Epidermal melanocyte (primary cell): ENCODE measurements around the gene SULF2.

ENCODE experiments used
- DNase-seq: peaks from one replicate; pipeline ENCODE4 v3.0.0; 2011; ENCODE audit warnings: low spot score; ENCODE audit not compliant: insufficient read length

The SULF2 gene

DNA sequence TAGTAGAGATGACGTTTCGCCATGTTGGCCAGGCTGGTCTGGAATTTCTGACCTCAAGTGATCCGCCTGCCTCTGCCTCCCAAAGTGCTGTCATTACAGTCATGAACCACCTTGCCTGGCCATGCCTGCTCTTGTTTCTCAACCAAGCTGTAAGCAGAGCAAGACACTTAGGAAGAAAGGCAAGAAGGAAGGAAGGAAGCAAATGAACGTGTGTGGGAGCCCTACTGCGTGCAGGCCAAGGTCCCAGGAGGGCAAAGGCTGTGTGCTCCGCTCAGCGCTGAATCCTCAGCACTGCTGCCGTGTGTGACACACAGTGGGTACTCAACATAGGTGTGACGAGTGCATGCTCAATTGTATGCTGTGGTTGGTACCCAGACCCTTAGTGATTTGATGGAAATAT is 47.4 kb downstream of the SULF2 start:
- DNase-seq: no peak

DNA sequence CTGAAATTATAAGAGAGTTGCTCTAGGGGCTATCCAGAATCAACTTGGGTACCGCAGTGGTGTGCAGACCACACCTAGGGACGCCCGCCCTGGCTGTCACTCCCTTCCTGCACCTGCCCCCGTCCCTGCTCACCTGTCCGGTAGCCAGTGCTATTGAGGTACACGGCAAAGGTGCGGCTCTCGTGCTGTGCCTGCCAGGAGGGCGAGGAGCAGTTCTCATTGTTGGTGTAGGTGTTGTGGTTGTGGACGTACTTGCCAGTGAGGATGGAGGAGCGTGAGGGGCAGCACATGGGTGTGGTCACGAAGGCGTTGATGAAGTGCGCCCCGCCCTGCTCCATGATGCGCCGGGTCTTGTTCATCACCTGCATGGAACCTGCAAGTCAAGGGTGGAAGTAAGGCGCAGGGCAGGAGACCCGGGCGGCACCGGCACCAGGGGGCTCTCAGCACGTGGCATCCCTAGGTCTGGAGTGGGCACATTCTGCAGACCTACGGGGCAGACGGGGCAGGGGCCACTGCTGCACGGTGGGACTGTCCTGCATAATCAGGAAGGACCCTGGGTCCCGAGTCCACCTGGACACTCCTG is 48.6 kb downstream of the SULF2 start:
- DNase-seq: no peak

DNA sequence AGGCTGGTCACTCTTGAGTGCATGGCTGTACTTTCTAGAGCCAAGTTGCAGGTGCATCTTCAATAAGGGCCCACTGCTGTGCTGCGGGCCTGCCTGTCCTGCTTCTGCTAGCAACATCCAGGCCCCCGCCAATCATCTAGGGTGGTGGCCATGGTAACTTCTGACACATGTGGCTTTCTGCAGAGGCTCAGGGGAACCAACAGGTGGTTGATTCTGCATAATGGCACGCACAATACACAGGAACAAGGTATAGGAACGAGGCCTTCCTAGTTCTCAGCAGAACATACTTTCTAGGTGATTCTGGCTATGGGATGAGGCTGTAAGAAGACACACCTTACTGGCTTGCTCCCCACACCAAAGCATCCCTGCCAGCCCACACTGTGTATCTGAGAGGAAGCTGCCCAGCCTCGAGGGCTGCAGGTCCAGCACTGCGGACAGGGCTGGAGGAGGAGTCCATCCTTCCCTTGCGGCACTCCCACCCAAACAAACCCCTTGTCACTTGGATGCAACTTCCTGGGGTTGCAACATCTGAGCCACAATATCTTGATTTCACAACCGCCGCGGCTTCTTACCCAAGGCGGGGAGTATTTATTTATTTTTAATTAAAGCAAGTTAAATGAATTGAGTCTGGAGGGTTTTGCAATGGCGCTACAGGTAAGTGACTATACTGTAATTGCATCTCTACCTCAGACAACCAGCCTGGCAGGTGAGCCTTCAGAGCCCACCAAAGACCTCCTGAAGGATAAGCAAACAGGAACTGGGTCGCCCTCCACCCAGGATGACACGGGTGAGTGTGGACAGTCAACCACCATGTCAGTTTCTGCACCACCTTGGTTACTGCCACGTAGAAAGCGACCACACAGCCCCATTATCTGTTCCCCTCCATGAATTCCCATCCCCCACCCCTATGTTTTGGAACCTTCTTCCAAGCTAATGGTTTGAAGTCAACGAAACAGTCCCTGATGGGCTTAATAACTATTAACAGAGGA is 49.6 kb downstream of the SULF2 start:
- no peak for DNase-seq

DNA sequence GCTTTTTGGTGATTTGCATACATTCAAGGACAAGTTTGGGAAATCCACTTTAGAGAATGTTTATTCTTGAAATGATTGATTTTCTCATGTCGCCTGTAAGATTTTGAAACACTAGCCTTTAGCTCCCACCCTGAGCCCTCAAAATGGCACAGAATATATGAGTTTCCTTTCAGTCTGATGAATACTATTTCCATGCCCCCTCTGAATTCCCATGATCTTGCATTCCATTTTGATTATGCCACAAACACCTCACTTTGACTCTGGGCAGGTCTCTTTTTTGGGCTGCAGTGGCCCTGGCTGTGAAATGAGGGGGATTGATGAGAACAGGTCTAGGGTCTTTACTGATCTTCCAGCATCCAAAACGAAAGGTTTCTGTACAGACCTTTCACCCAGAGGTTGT is 50.4 kb downstream of the SULF2 start:
- DNase-seq: no peak

DNA sequence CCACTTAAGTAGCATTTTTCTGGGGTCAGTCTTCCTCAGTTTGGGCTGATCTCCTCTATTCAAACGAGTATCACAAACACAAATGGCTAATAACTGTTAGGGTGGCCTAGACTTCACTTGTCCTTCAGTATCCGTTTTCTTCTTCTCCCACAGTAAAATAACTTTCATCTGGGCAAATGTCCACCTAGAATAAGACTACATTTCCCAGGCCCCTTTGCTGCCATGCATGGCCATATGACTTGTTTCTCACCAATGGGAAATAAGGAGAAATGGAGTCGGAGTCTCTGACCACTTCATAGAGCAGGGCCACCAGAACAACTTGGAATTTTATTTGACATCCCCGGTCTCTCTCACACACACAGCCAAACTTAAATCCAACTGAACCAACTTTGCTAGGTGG is 51.4 kb downstream of the SULF2 start:
- DNase-seq: no peak

DNA sequence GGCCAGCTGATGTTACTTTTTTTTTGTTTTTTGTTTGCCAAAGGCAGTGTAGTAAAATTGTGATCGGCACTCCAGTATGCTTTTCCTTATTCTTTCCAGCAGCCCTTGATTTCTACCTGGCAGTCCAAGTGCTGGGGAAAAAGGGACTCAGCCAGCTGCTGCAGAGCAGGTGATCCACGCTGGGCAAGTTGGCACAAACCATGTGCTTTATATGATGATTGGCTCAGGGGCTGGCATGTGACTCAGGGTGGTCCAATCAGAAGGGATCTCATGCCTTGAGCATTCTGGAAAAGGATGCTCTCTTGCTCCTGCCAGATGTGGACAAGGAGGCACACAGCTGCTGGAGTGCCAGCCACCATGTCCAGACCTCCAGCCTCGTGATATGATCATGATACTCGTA is 54.5 kb downstream of the SULF2 start:
- no peak for DNase-seq

DNA sequence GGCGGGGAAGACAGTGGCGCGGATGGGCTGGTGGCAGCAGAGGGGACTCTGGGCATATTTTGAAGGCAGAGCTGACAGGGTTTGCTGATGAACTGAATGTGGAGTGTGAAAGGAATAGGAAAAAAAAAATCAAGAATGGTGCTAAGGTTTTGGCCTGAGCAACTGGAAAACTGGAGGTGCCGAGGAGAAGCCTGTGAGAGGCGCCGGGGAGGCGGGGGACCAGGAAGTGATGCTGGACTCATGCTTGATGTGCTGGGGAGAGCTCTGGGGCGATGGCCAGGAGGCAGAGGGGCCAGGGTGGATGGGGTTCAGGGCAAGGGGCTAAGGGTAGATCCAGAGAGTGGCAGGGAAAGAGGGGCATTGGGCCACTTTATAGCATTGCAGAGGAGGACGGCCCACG is 55.8 kb downstream of the SULF2 start:
- DNase-seq: no peak

DNA sequence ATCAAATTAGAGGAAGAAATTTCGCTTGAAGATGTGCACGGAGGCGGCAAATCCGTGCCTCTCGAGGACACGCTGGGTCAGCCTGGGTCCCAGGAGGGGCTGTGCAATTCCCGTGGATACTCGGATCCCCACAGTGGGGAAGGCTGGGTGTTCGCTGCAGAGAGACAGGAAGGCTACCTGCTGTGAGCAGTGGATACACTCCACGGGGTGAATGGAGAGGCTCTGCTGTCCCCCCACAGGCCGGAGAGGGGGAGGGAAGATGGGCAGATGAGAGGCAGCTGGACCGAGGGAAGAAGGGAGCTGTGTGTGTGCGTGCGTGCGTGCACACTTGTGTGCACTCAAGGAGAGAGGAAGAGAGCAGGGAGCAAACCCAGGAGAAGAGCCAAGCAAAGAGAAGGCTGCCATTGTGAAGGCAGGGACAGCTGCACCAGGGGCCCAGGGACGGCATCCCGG is 57.3 kb downstream of the SULF2 start:
- no peak for DNase-seq

DNA sequence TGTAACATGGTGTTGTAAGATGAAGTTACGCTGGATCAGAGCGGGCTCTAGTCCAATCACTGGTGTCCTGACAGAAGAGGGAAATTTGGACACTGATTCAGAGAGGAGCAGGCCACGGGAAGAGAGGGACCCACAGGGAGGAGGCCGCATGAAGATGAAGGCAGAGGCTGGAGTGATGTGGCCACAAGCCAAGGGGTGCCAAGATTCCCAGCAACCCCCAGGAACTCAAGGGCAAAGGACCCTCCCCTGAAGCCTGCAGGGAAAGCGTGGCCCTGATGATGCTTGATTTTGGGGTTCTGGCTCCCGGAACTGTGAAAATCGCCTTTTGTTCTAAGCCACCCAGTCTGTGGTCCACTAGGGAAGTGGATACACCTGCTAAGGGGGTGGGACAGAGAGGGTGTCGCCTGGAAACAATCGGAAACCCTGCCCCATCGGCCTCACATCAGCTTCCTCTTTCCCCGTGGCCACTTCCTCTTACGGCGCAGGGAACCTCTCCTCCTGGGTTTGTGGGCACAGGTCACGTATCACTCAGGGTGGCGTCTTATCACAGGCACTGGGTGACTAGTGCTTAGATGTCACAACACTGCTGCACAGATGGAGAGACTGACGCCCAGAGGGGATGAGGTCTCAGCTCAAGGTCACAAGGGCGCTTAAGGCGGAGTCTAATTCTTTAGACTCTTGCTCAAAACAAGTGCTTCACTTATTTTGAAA is 58.0 kb downstream of the SULF2 start:
- DNase-seq: no peak

DNA sequence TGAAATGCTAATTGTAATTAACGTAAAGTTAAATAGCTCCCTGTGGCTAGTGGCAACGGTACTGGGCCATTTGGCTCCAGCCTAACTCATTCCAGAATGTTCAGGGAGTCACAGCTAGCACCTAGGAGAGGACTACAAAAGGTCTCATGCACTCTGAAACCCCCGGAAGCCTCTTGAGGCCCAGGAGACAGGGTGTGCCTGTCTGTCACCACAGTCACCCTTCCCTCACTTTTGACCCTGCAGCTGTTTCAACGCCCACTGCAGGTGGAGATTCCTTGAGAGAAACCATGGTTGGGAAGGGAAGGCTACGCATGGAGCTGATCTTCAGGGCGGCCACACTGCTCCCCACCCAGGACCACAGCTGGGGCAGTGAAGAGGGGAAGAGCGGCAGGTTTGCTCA is 58.6 kb downstream of the SULF2 start:
- no peak for DNase-seq

DNA sequence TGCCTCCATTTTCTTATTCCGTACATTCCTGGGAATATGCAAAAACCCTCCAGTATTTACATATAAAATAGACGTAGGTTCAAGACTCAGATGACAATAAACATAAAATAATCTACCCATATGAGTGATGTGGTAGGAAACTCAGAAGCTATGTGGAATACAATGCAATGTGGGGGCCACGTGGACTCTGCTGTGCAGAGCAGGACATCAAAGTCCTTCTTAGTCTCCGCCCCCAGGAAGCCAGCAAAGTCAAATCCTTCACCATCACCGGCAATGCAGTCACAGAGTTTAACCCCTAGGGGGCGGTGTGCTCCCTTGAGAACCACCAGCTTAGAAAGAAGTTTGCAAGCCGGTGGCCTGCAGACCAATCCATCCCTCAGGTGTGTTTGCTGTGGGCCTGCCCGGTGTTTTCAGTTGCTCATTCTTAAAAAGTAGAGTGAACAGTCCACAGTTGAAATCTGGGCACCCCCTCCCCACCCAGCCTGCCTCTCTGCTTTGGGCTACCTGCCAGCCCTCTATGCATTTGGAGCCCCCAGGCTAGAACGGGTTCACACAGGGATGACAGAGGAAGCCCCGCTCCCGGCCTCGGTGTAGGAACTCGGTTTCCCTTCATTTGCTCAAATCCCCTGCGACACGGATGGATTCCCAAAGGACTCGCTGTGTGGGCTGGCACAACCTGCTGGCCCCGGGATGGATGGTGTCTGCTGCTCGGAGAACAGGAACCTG is 59.9 kb downstream of the SULF2 start:
- DNase-seq: peak; percentile 28

DNA sequence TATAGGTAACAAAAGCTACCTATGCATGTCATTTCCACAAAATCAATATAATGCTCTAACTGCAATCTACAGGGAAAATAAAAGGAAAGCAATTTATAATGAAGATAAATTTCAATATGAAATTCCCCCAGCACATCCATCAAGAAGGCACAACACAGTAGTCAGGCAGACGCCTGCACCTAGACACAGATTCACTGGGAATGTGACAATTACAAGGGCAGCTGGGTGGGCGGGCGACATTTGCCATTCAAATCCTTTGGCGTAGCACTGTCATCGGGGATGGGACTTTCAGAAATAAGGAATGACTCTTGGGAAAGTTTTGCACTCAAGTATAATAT is 60.4 kb downstream of the SULF2 start:
- no peak for DNase-seq

DNA sequence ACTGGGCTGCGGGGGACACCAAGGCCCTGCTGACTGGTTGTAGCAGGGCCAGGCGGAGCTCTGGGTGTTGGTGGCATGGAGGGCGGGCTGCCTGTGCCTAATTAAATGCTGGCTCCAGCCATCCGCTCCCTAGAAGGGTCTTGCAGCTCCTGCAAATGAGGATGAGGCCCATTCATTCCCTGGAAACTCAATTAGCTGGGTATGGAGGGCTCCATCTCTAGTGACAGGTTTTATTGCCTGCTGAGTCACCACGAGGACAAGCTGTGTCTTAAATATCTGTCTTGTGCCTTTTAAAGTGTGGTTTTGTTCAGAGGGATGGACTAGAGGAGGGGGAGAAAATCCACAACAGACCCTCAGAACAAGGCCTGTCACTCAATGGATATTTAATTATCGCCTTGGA is 60.9 kb downstream of the SULF2 start:
- DNase-seq: no peak

DNA sequence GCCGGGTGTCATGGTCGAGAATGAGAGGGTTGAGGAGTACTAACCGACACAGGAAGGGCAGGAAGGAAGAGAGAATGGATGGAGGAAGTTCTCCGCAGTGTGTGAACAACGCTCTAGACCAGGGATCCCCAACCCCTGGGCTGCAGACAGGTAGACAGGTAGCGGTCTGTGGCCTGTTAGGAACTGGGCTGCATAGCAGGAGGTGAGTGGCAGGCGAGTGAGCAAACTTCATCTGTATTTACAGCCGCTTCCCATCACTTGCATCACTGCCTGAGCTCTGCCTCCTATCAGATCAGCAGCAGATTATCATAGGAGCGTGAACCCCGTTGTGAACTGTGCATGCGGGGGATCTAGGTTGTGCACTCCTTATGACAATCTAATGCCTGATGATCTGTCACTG is 62.0 kb downstream of the SULF2 start:
- DNase-seq: no peak

DNA sequence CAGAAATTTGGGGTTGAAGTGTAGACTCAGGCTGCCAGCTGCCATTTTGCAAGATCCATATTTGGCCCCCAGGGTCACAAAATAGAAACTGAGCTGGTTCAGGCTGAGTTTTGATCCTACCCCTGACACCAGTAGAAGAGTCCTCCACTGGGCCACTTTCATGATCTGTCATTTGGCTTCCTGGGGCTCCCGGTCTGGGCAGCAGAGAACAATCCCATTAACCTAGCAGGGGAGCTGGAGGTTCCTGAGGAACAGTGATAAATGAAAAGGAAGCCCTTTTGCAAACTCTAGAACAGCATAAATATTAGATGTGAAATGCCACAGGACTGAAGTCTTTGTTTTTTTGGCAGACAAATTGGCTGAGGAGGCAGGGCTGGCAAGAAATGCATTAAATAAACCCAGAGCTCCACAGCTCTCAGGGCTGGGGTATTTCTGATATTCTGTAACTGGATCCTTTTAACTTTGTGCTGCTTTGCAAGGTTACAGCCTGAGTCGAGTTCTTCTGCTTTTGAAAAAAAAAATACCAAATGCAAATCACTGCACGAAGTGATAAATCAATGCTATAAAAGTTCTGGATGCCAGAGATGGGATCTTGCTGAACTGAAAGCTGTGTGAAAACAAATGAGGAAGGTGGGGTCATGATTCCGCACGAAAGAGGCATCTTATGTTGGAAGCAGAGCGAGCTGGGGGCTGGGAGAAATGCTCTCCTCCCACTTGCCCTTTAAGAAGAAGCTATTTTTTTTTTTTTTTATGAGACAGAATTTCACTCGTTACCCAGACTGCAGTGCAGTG is 64.4 kb downstream of the SULF2 start:
- no peak for DNase-seq

DNA sequence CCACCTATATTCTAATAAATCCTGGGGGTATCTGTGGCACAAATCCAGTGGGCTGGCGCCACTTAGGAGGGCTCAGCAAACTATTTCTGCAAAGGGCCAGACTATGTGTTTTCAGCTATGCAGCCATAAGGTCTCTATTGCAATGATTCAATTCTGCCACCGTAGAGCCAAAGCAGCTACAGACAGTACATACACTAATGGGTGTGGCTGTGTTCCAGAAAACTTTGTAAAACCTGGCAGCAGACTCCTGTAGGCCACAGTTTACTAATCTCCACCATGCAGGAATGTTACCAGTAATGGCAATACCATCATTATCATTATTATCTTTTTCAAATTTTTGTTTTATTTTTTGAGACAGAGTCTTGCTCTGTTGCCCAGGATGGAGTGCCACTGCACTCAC is 65.7 kb downstream of the SULF2 start:
- no peak for DNase-seq

DNA sequence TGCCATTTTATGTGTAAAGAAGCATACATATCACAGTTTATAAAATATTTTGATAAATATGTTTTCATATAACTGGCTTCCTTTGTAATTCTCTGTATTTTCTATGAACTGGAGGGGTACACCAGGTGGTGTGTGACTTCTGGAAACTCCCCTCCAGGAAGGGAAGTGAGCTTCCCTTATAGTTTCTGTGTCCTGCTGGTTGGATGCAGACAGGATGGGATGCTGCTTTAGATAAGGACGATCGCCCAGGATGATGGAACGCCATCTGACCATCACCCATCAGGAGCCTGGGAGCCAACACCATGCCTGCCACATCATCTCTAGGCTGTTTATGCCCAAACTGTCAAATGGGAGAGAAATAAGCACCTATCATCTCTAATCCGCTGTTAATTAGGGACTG is 66.1 kb downstream of the SULF2 start:
- DNase-seq: no peak

DNA sequence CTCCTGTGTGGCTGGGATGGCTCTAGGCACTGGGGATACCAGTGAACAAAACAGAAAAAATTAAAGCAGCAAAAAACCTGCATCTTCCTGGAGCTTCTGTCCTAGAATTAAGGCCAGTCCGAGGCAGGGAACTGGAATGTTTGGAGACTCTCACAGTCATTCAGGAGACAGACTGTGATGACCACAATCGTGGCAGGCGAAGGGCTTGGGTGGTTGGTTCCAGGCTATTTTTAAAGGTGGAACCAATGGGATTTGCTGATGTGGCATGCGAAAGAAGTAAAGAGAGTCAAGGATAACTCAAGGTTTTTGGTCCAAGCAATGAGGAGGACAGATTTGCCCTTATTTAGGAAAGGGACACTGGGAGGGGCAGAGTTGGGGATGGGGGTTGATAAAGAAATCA is 66.9 kb downstream of the SULF2 start:
- DNase-seq: no peak

DNA sequence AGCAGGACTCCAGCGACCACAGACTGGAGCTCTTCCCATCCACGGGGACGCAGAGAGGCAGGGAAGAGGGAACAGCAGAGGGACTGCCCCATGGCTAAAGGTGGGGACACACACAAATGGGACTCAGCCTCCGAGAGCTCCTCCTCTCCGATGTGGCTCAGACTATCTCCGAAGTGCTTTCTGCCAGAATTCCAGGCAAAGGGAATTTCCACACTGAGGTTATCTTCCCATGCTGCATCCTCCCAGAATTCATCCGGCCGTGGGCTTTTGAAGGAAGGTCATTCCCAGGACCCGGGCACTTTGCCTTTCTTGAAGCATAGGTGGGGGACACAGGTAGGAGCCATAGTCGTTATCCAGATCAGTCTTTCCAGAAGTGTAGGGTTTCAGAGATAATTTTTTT is 67.9 kb downstream of the SULF2 start:
- DNase-seq: no peak

DNA sequence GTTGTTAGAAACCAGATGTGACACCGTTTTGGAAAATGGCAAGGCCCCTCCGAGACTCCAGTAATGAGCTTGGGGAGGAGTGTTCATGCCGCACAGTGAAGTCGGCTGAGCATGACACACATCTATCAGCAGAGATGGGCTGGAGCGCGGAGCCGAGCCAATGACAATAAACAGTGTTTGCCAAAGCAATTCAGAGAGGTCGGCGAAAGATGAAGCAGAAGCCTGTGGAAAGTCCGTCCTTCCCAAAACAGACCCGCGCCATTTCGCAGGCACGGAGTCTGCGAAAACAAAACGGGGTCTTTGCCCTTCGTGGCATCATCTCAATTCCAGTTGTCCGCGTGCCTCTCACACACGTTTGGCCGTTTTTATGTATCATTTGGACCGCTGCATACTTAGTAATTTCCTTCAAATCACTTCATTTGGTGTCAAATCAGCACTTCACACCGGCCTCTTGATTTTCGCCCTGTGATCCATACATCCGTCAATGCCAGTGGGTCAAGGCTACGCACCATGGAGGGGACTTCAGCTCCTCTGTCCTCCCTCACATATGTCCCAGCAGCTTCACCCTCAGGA is 71.3 kb downstream of the SULF2 start:
- no peak for DNase-seq

DNA sequence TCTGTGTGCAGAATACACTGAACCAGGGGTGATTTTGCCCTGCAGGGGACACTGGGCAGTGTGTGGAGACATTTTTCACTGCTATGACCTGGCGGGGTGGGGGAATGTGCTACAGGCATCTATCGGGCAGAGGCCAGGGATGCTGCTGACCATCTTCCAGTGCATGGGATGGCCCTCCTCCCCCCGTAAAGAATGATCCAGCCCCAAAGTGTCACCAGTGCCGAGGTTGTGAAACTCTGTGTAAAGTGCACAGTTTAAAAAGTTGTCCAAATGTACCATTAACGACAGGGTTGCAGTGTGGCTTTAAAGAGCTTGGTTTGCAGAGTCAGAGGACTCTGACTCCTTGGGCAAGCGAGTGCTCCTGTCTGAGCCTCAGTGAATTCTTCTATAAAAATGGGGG is 72.1 kb downstream of the SULF2 start:
- no peak for DNase-seq
